Measurements from ENCODE around the gene WRAP53. TPM values are rescaled to one million over a fixed set of nuclear protein-coding genes. Genes with fewer than 3 reads are reported as not detected.

The WRAP53 gene
- total and polyA plus RNA-seq, 4 donors = 1.8 to 3.3 (median 2.6) TPM

- 65% methylated on average over 10 of the region's 10 CpGs for WGBS
- DNase-seq (ENCODE audit: low spot score) = no peak
- H3K9ac ChIP-seq (ENCODE audit: low read depth in 1 of 2, low read length in 2 of 2) = no peak overlapping the region
Observed at GRCh38 chr17:7748076-7748775, 59.9 kb downstream of the WRAP53 start.

More at GRCh38 chr17:7748076-7748775, 59.9 kb downstream of the WRAP53 start:
- Histone ChIP-seq H3K4me3 (ENCODE audit: low read depth in 1 of 3, low read length in 3 of 3) (no peak overlapping the region), H3K9me3 (ENCODE audit: control insufficient read depth in 4 of 4, low read length in 3 of 4) (no peaks in the 10 kb centered on the region), H3K27me3 (ENCODE audit: control insufficient read depth in 4 of 4, insufficient read depth in 4 of 4, low read length in 3 of 4) (peaks cover 0 to 4% (median 0%) of the 10 kb centered on the region in 4 donors), H3K4me1 (ENCODE audit: control insufficient read depth in 4 of 4, insufficient read depth in 4 of 4, low read length in 3 of 4) (no peaks in the 10 kb centered on the region), H3K27ac (ENCODE audit: low read depth in 1 of 2, low read length in 2 of 2) (no peak overlapping the region), H3K36me3 (ENCODE audit: control insufficient read depth in 4 of 4, insufficient read depth in 3 of 4, low read depth in 1 of 4, low read length in 3 of 4) (no peaks in the 10 kb centered on the region)
- no peak for TF ChIP-seq CTCF (IDR thresholded peaks at IDR 0.05; ENCODE audit: low read depth, low read length, missing input control)
- TF ChIP-seq FOXA2 (IDR thresholded peaks at IDR 0.05) = no peak
- no peak for TF ChIP-seq SP1 (IDR thresholded peaks at IDR 0.05)
- TF ChIP-seq FOXA1 (IDR thresholded peaks at IDR 0.05) = no peak
- TF ChIP-seq ATF3 (IDR thresholded peaks at IDR 0.05) = no peak
- TF ChIP-seq RAD21 (IDR thresholded peaks at IDR 0.05) = no peak
- TF ChIP-seq HNF4G (IDR thresholded peaks at IDR 0.05) = no peak
- TF ChIP-seq HNF4A (conservative IDR thresholded peaks at IDR 0.05) = no peak
- TF ChIP-seq RXRA (IDR thresholded peaks at IDR 0.05) = no peak
- no peak for TF ChIP-seq JUND (IDR thresholded peaks at IDR 0.05)
- TF ChIP-seq YY1 (IDR thresholded peaks at IDR 0.05) = no peak
- no peak for TF ChIP-seq REST (IDR thresholded peaks at IDR 0.05)
- no peak for TF ChIP-seq TAF1 (conservative IDR thresholded peaks at IDR 0.05)
- no peak for TF ChIP-seq MAX (IDR thresholded peaks at IDR 0.05)
- TF ChIP-seq NR2F2 (IDR thresholded peaks at IDR 0.05) = no peak
- no peak for TF ChIP-seq ZBTB33 (IDR thresholded peaks at IDR 0.05)
- TF ChIP-seq GABPA (IDR thresholded peaks at IDR 0.05 in 1 of 2, conservative IDR thresholded peaks at IDR 0.05 in 1 of 2) = no peak

Measured in liver (tissue), 9 donors.